Panc1 (cell line): ENCODE results near the gene SERTAD3. TPM values are rescaled to one million over a fixed set of nuclear protein-coding genes. Genes with fewer than 3 reads are reported as not detected.

ENCODE experiments used
- ATAC-seq: fragments of 200-7000 bp; cut with Tn5 transposase; 2 replicates; pipeline ENCODE4 v1.9.1; 2020; ENCODE audit warnings: mild to moderate bottlenecking, moderate library complexity
- BruUV-seq: library from RNA; stranded (reverse); fragments of 400-500 nt; replicated peaks from 2 replicates; lab custom pipeline; 2021; lab: Mats Ljungman, UMichigan
- CTCF ChIA-PET: fragments of 300-600 bp; sonication (Branson Sonifier 250); formaldehyde crosslinking; loops from one replicate; lab custom pipeline; 2022; ENCODE audit warnings: antibody characterized with exemption; lab: Charles Lee
- POLR2A ChIA-PET: fragments of 300-600 bp; sonication (Branson Sonifier 250); formaldehyde crosslinking; loops from one replicate; lab custom pipeline; 2022; ENCODE audit warnings: antibody characterized with exemption; lab: Charles Lee
- DNase-seq: peaks from one replicate; pipeline ENCODE4 v3.0.0-alpha.2; 2010; ENCODE audit warnings: low read depth, low spot score
- H3K27ac ChIP-seq: 2 replicates; pipeline ENCODE4 v1.5.1; 2011; ENCODE audit warnings: mild to moderate bottlenecking, low read length, inconsistent platforms
- H3K27me3 ChIP-seq: fragments of 200-500 bp; sonication (Bioruptor generic); 2 replicates; pipeline ENCODE4 v1.6.0; 2014; ENCODE audit warnings: low read length, inconsistent platforms; ENCODE audit not compliant: control insufficient read depth, insufficient read depth
- H3K36me3 ChIP-seq: fragments of 200-500 bp; sonication (Bioruptor generic); 2 replicates; pipeline ENCODE4 v1.5.1; 2014; ENCODE audit warnings: inconsistent platforms, mild to moderate bottlenecking, low read length, moderate library complexity; ENCODE audit not compliant: control insufficient read depth, insufficient read depth
- H3K4me1 ChIP-seq: 2 replicates; pipeline ENCODE4 v1.5.1; 2011; ENCODE audit warnings: inconsistent platforms, mild to moderate bottlenecking, low read length, moderate library complexity; ENCODE audit not compliant: control insufficient read depth, insufficient read depth
- H3K4me3 ChIP-seq, 2 experiments: 2 replicates each; pipeline ENCODE4 v1.5.1; 2011 to 2012; ENCODE audit warnings: low read depth in 2 of 2, low read length in 2 of 2, mild to moderate bottlenecking in 2 of 2, inconsistent platforms in 1 of 2, moderate library complexity in 1 of 2
- H3K9me3 ChIP-seq: fragments of 200-500 bp; sonication (Bioruptor generic); 2 replicates; pipeline ENCODE4 v1.5.1; 2014; ENCODE audit warnings: low read depth, mild to moderate bottlenecking, inconsistent platforms, low read length, moderate library complexity; ENCODE audit not compliant: control insufficient read depth, insufficient read depth
- POLR2AphosphoS5 ChIP-seq: IDR thresholded peaks from 2 replicates; pipeline ENCODE4 v1.6.1; 2012; ENCODE audit warnings: mild to moderate bottlenecking, low read depth, low read length, moderate library complexity
- REST ChIP-seq, 2 experiments: IDR thresholded peaks; 2 replicates each; pipeline ENCODE4 v1.6.1; 2011 to 2012; ENCODE audit warnings: low read depth in 2 of 2, control low read depth in 1 of 2, low read length in 1 of 2, mild to moderate bottlenecking in 1 of 2, moderate library complexity in 1 of 2; ENCODE audit not compliant: insufficient read depth in 1 of 2
- SIN3A ChIP-seq: IDR thresholded peaks from 2 replicates; pipeline ENCODE4 v1.6.1; 2012; ENCODE audit warnings: low read depth, mild to moderate bottlenecking, low read length, moderate library complexity, borderline replicate concordance; ENCODE audit not compliant: insufficient read depth
- TCF7L2 ChIP-seq: IDR thresholded peaks from 2 replicates; pipeline ENCODE4 v1.6.1; 2011; ENCODE audit warnings: mild to moderate bottlenecking, low read depth, low read length, inconsistent platforms
- in situ Hi-C: cut with HindIII; loops from 2 replicates; pipeline ENCODE4 v1.10.0; 2016; ENCODE audit warnings: low sequenced_read_pairs, low pct_unique_long_range_greater_than_20kb
- intact Hi-C: fragments of 100-400 bp; cut with micrococcal nuclease; formaldehyde crosslinking; loops from one replicate; pipeline ENCODE4 v1.10.0; 2022; ENCODE audit not compliant: unreplicated experiment
- total RNA-seq: library from RNA; stranded (reverse); gene quantifications from one replicate; pipeline ENCODE4 v1.2.1, GENCODE V29; 2021; ENCODE audit not compliant: unreplicated experiment
- TF ChIP-seq, protein P1 (sequence below): fragments of 450-650 bp; IDR thresholded peaks from 2 replicates; pipeline ENCODE4 v1.5.1; 2017; ENCODE audit warnings: mild to moderate bottlenecking

The SERTAD3 gene
- total RNA-seq, 1 experiment from 2014 or later: 35.7 TPM

DNA sequence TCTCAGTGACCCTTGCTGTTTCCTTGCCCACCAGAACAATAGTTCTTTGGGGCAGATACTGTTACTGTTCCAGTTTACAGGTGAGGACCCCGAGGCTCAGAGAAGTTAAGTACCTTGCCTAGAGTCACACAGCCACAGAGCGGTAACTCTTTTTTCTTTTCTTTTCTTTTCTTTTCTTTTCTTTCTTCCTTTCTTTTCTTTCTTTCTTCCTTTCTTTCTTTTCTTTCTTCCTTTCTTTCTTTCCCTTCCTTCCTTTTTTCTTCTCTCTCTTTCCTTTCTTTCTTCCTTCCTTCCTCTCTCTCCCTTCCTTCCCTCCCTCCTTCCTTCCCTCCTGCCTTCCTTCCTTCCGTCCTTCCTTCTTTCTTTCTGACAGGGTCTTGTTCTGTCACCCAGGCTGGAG, 26.1 kb downstream of the SERTAD3 start:
- intact Hi-C loops: no loop called here
- H3K4me3 ChIP-seq: no peak overlapping the region
- no peaks in the 10 kb centered on the region for H3K36me3 ChIP-seq
- no peaks in the 10 kb centered on the region for H3K9me3 ChIP-seq
- ATAC-seq (no peak), DNase-seq (no peak)
- no peaks in the 10 kb centered on the region for H3K27me3 ChIP-seq
- no TSS peak for BruUV-seq
- ChIA-PET CTCF (no interaction called here), POLR2A (no interaction called here)
- TF ChIP-seq SIN3A (no peak), REST (IDR thresholded peaks at IDR 0.05; ENCODE audit: insufficient read depth in 1 of 2, low read depth in 2 of 2, low read length in 1 of 2) (no peak), TCF7L2 (no peak), POLR2AphosphoS5 (no peak)
- TF ChIP-seq, protein P1, sequence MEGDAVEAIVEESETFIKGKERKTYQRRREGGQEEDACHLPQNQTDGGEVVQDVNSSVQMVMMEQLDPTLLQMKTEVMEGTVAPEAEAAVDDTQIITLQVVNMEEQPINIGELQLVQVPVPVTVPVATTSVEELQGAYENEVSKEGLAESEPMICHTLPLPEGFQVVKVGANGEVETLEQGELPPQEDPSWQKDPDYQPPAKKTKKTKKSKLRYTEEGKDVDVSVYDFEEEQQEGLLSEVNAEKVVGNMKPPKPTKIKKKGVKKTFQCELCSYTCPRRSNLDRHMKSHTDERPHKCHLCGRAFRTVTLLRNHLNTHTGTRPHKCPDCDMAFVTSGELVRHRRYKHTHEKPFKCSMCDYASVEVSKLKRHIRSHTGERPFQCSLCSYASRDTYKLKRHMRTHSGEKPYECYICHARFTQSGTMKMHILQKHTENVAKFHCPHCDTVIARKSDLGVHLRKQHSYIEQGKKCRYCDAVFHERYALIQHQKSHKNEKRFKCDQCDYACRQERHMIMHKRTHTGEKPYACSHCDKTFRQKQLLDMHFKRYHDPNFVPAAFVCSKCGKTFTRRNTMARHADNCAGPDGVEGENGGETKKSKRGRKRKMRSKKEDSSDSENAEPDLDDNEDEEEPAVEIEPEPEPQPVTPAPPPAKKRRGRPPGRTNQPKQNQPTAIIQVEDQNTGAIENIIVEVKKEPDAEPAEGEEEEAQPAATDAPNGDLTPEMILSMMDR: no peak
- peak overlapping the region; percentile 66 for H3K27ac ChIP-seq
- in situ Hi-C loops: no loop called here
- peaks cover 30% of the 10 kb centered on the region for H3K4me1 ChIP-seq

DNA sequence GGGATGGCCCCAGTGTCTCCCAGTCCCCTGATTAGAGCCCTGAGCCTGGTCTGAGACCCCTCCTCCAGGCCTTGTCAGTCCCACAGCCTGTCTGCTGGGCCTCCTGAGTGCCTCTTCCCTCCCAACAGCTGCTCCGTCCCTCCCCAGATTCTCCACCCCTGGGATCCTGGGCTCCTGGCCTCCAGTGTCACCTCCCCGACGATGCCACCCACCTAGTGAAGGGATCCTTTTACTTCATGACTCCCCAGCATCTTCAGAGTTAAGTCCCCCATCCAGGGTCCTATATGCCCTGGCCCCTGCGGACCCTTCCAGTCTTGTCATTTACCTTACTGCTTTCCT, 26.5 kb downstream of the SERTAD3 start:
- TF ChIP-seq SIN3A (no peak), POLR2AphosphoS5 (no peak), TCF7L2 (no peak), REST (IDR thresholded peaks at IDR 0.05; ENCODE audit: insufficient read depth in 1 of 2, low read depth in 2 of 2, low read length in 1 of 2) (no peak)
- TF ChIP-seq, protein P1: no peak
- Histone ChIP-seq H3K9me3 (no peaks in the 10 kb centered on the region), H3K4me3 (no peak overlapping the region), H3K27me3 (no peaks in the 10 kb centered on the region), H3K36me3 (no peaks in the 10 kb centered on the region), H3K27ac (peak overlapping the region; percentile 66), H3K4me1 (peaks cover 25% of the 10 kb centered on the region)
- ATAC-seq: no peak
- ChIA-PET CTCF (interaction anchor here (0.6 kb wide), 2 partner anchors 21 to 106 kb away, joined by 3 to 6 read pairs; no protein-coding TSS in a partner anchor), POLR2A (interaction anchor here (0.5 kb wide), 1 partner anchor 47 kb away, joined by 3 read pairs; no protein-coding TSS in a partner anchor)
- in situ Hi-C loops (no loop called here), intact Hi-C loops (no loop called here)
- BruUV-seq: no TSS peak
- DNase-seq: no peak
